Glutamatergic neuron (in vitro differentiated cells): Measurements from ENCODE around the gene RAB6D. TPM values are rescaled to one million over a fixed set of nuclear protein-coding genes. Genes with fewer than 3 reads are reported as not detected.
A peak's percentile ranks its signal among the peaks of the same experiment; 100 is the strongest.
"Not testable (repeated sequence)": the region's sequence is repeated elsewhere in the genome, so short reads cannot be mapped to it uniquely, and the experiment has no call there.

Source experiments
- DNase-seq: peaks from one replicate; pipeline ENCODE4 v3.0.0; 2022
- H3K27ac Mint-ChIP-seq: one replicate; pipeline ENCODE4 v1.8.0; 2020; ENCODE audit warnings: mild to moderate bottlenecking, mixed read lengths, inconsistent platforms; ENCODE audit not compliant: unreplicated experiment
- H3K27me3 Mint-ChIP-seq: one replicate; pipeline ENCODE4 v1.8.0; 2020; ENCODE audit warnings: mild to moderate bottlenecking, moderate library complexity, mixed read lengths, inconsistent platforms; ENCODE audit not compliant: unreplicated experiment
- H3K36me3 Mint-ChIP-seq: one replicate; pipeline ENCODE4 v1.8.0; 2020; ENCODE audit warnings: mild to moderate bottlenecking, mixed read lengths, inconsistent platforms; ENCODE audit not compliant: unreplicated experiment
- H3K4me1 Mint-ChIP-seq: one replicate; pipeline ENCODE4 v1.8.0; 2020; ENCODE audit warnings: mild to moderate bottlenecking, low read depth, mixed read lengths, inconsistent platforms; ENCODE audit not compliant: unreplicated experiment
- H3K4me3 Mint-ChIP-seq: one replicate; pipeline ENCODE4 v1.8.0; 2020; ENCODE audit warnings: mild to moderate bottlenecking, mixed read lengths, inconsistent platforms; ENCODE audit not compliant: unreplicated experiment
- H3K9me3 Mint-ChIP-seq: one replicate; pipeline ENCODE4 v1.8.0; 2020; ENCODE audit warnings: mild to moderate bottlenecking, moderate library complexity, mixed read lengths, inconsistent platforms; ENCODE audit not compliant: unreplicated experiment
- CTCF ChIP-seq: fragments of 200-600 bp; sonication (generic); IDR thresholded peaks from one replicate; pipeline ENCODE4 v1.5.0; 2021; ENCODE audit not compliant: partially characterized antibody, unreplicated experiment
- total RNA-seq: library from RNA; stranded (reverse); fragmentation: NEBNext Ultra II Directional; extraction: Animal tissue kit (Norgen Biotek cat#: 25700); gene quantifications from one replicate; pipeline ENCODE4 v1.2.1, GENCODE V29; 2021; ENCODE audit not compliant: unreplicated experiment

Gene RAB6D
- total RNA-seq, 1 donor from 2014 or later, result not detected

GRCh38 chr2:131394147-131394931 lies 30.4 kb upstream of the RAB6D start:
- TF ChIP-seq CTCF, result no peak
- Mint-ChIP-seq H3K4me3 (peak overlapping the region; percentile 90), H3K36me3 (no peaks in the 10 kb centered on the region), H3K27ac (peak overlapping the region; percentile 55), H3K9me3 (peaks cover 1% of the 10 kb centered on the region), H3K27me3 (peaks cover 2% of the 10 kb centered on the region), H3K4me1 (peaks cover 4% of the 10 kb centered on the region)
- peak; percentile 59 for DNase-seq

- H3K27me3 Mint-ChIP-seq, DNase-seq, H3K4me3 Mint-ChIP-seq, H3K9me3 Mint-ChIP-seq, H3K36me3 Mint-ChIP-seq, H3K4me1 Mint-ChIP-seq, H3K27ac Mint-ChIP-seq: not testable (repeated sequence)
These were observed 28.0 kb upstream of the RAB6D start for GRCh38 chr2:131391953-131392352.

GRCh38 chr2:131391471-131391870 lies 27.5 kb upstream of the RAB6D start:
- H3K36me3 Mint-ChIP-seq, DNase-seq, H3K9me3 Mint-ChIP-seq, H3K4me1 Mint-ChIP-seq, H3K4me3 Mint-ChIP-seq, H3K27me3 Mint-ChIP-seq, H3K27ac Mint-ChIP-seq: not testable (repeated sequence)

- H3K36me3 Mint-ChIP-seq, H3K4me3 Mint-ChIP-seq, H3K4me1 Mint-ChIP-seq, H3K9me3 Mint-ChIP-seq, H3K27me3 Mint-ChIP-seq, H3K27ac Mint-ChIP-seq, DNase-seq: not testable (repeated sequence)
These were observed 26.6 kb upstream of the RAB6D start for GRCh38 chr2:131390495-131391130.

- no peaks in the 10 kb centered on the region for H3K4me1 Mint-ChIP-seq
- H3K27me3 Mint-ChIP-seq, result peaks cover 3% of the 10 kb centered on the region
- TF ChIP-seq CTCF, result no peak
- no peak overlapping the region for H3K27ac Mint-ChIP-seq
- no peaks in the 10 kb centered on the region for H3K36me3 Mint-ChIP-seq
- no peak for DNase-seq
- H3K4me3 Mint-ChIP-seq, result no peak overlapping the region
- peaks cover 1% of the 10 kb centered on the region for H3K9me3 Mint-ChIP-seq
These were observed 25.7 kb upstream of the RAB6D start for GRCh38 chr2:131389657-131390056.

- not testable (repeated sequence) for H3K36me3 Mint-ChIP-seq, H3K4me3 Mint-ChIP-seq, H3K9me3 Mint-ChIP-seq, H3K4me1 Mint-ChIP-seq, DNase-seq, H3K27ac Mint-ChIP-seq, H3K27me3 Mint-ChIP-seq
These were observed 24.9 kb upstream of the RAB6D start for GRCh38 chr2:131388834-131389233.

GRCh38 chr2:131373111-131373510 lies 9.1 kb upstream of the RAB6D start:
- not testable (repeated sequence) for H3K4me1 Mint-ChIP-seq, H3K9me3 Mint-ChIP-seq, H3K36me3 Mint-ChIP-seq, DNase-seq, H3K27ac Mint-ChIP-seq, H3K27me3 Mint-ChIP-seq, H3K4me3 Mint-ChIP-seq
